Measurements from ENCODE around the gene HOXC9. TPM values are rescaled to one million over a fixed set of nuclear protein-coding genes. Genes with fewer than 3 reads are reported as not detected.

Gene HOXC9
- total and polyA plus RNA-seq, 3 experiments from 2014 or later, result not detected

- Histone ChIP-seq H3K27me3 (ENCODE audit: insufficient read depth, low read length, poor library complexity, severe bottlenecking) (peaks cover 73% of the 10 kb centered on the region), H3K27ac (ENCODE audit: low read depth, low read length) (no peak overlapping the region), H3K4me3 (ENCODE audit: low read length) (no peak overlapping the region), H3K9me3 (ENCODE audit: low read length) (no peaks in the 10 kb centered on the region), H3K36me3 (ENCODE audit: insufficient read depth, low read length) (no peaks in the 10 kb centered on the region), H3K4me1 (ENCODE audit: insufficient read depth, low read length) (peaks cover 20% of the 10 kb centered on the region)
- no peak for DNase-seq
- Mint-ChIP-seq H3K27me3 (peaks cover 83 to 93% of the 10 kb centered on the region in 2 donors), H3K4me1 (peaks cover 12 to 36% (median 29%) of the 10 kb centered on the region in 3 donors), H3K9me3 (peaks cover 0 to 2% (median 0%) of the 10 kb centered on the region in 5 donors), H3K27ac (peak overlapping the region in 1 of 8 donors; percentile 10), H3K4me3 (no peak overlapping the region), H3K36me3 (peaks cover 0 to 4% (median 0%) of the 10 kb centered on the region in 3 donors)
- ChIA-PET POLR2A (no interaction called here), CTCF (interaction anchor here (0.8 kb wide), 1 partner anchor 13 kb away, joined by 3 read pairs; the partner anchor contains the start of gene HOXC5)
Measured at GRCh38 chr12:54045401-54045800, 45.4 kb downstream of the HOXC9 start.

GRCh38 chr12:54045868-54046521 lies 46.0 kb downstream of the HOXC9 start:
- Mint-ChIP-seq H3K36me3 (peaks cover 0 to 4% (median 0%) of the 10 kb centered on the region in 3 donors), H3K27me3 (peaks cover 80 to 95% of the 10 kb centered on the region in 2 donors), H3K9me3 (peaks cover 0 to 2% (median 0%) of the 10 kb centered on the region in 5 donors), H3K4me3 (peak overlapping the region in 1 of 7 donors; percentile 5), H3K4me1 (peaks cover 12 to 41% (median 29%) of the 10 kb centered on the region in 3 donors), H3K27ac (peak overlapping the region in 1 of 8 donors; percentile 17)
- ChIA-PET CTCF (no interaction called here), POLR2A (no interaction called here)
- Histone ChIP-seq H3K4me3 (ENCODE audit: low read length) (no peak overlapping the region), H3K36me3 (ENCODE audit: insufficient read depth, low read length) (no peaks in the 10 kb centered on the region), H3K4me1 (ENCODE audit: insufficient read depth, low read length) (peaks cover 22% of the 10 kb centered on the region), H3K27me3 (ENCODE audit: insufficient read depth, low read length, poor library complexity, severe bottlenecking) (peaks cover 76% of the 10 kb centered on the region), H3K27ac (ENCODE audit: low read depth, low read length) (no peak overlapping the region), H3K9me3 (ENCODE audit: low read length) (no peaks in the 10 kb centered on the region)
- no peak for DNase-seq

GRCh38 chr12:54046809-54047159 lies 46.8 kb downstream of the HOXC9 start:
- ChIA-PET POLR2A (no interaction called here), CTCF (no interaction called here)
- H3K36me3 Mint-ChIP-seq, result peaks cover 0 to 4% (median 0%) of the 10 kb centered on the region in 3 donors
- Histone ChIP-seq H3K27ac (ENCODE audit: low read depth, low read length) (no peak overlapping the region), H3K36me3 (ENCODE audit: insufficient read depth, low read length) (no peaks in the 10 kb centered on the region), H3K4me1 (ENCODE audit: insufficient read depth, low read length) (peaks cover 30% of the 10 kb centered on the region), H3K4me3 (ENCODE audit: low read length) (no peak overlapping the region), H3K9me3 (ENCODE audit: low read length) (no peaks in the 10 kb centered on the region), H3K27me3 (ENCODE audit: insufficient read depth, low read length, poor library complexity, severe bottlenecking) (peaks cover 83% of the 10 kb centered on the region)
- peaks cover 0 to 2% (median 0%) of the 10 kb centered on the region in 5 donors for H3K9me3 Mint-ChIP-seq
- H3K4me1 Mint-ChIP-seq, result peaks cover 15 to 48% (median 31%) of the 10 kb centered on the region in 3 donors
- DNase-seq, result no peak
- H3K4me3 Mint-ChIP-seq, result peak overlapping the region in 6 of 7 donors; percentile 25 to 76 (median 64)
- H3K27me3 Mint-ChIP-seq, result peaks cover 78 to 97% of the 10 kb centered on the region in 2 donors
- H3K27ac Mint-ChIP-seq, result no peak overlapping the region

- peaks cover 0 to 2% (median 0%) of the 10 kb centered on the region in 5 donors for H3K9me3 Mint-ChIP-seq
- H3K27ac ChIP-seq (ENCODE audit: low read depth, low read length), result no peak overlapping the region
- H3K4me3 Mint-ChIP-seq, result peak overlapping the region; percentile 25 to 76 (median 67)
- no peaks in the 10 kb centered on the region for H3K9me3 ChIP-seq (ENCODE audit: low read length)
- peak overlapping the region in 1 of 8 donors; percentile 22 for H3K27ac Mint-ChIP-seq
- no peak for DNase-seq
- no peaks in the 10 kb centered on the region for H3K36me3 ChIP-seq (ENCODE audit: insufficient read depth, low read length)
- H3K4me1 Mint-ChIP-seq, result peaks cover 17 to 52% (median 34%) of the 10 kb centered on the region in 3 donors
- H3K4me1 ChIP-seq (ENCODE audit: insufficient read depth, low read length), result peaks cover 34% of the 10 kb centered on the region
- peaks cover 0 to 6% (median 0%) of the 10 kb centered on the region in 3 donors for H3K36me3 Mint-ChIP-seq
- peaks cover 86% of the 10 kb centered on the region for H3K27me3 ChIP-seq (ENCODE audit: insufficient read depth, low read length, poor library complexity, severe bottlenecking)
- ChIA-PET POLR2A (no interaction called here), CTCF (interaction anchor here (1.2 kb wide), 1 partner anchor 154 kb away, joined by 3 read pairs; no protein-coding TSS in a partner anchor)
- H3K27me3 Mint-ChIP-seq, result peaks cover 79 to 99% of the 10 kb centered on the region in 2 donors
- H3K4me3 ChIP-seq (ENCODE audit: low read length), result no peak overlapping the region
Measured at GRCh38 chr12:54047160-54047963, 47.4 kb downstream of the HOXC9 start.

- ChIA-PET CTCF (interaction anchor here (1.2 kb wide), 1 partner anchor 153 kb away, joined by 3 read pairs; no protein-coding TSS in a partner anchor), POLR2A (no interaction called here)
- Histone ChIP-seq H3K27ac (ENCODE audit: low read depth, low read length) (no peak overlapping the region), H3K4me3 (ENCODE audit: low read length) (no peak overlapping the region), H3K36me3 (ENCODE audit: insufficient read depth, low read length) (no peaks in the 10 kb centered on the region), H3K27me3 (ENCODE audit: insufficient read depth, low read length, poor library complexity, severe bottlenecking) (peaks cover 86% of the 10 kb centered on the region), H3K4me1 (ENCODE audit: insufficient read depth, low read length) (peaks cover 40% of the 10 kb centered on the region), H3K9me3 (ENCODE audit: low read length) (no peaks in the 10 kb centered on the region)
- Mint-ChIP-seq H3K36me3 (peaks cover 0 to 6% (median 0%) of the 10 kb centered on the region in 3 donors), H3K9me3 (peaks cover 0 to 2% (median 0%) of the 10 kb centered on the region in 5 donors), H3K27ac (no peak overlapping the region), H3K4me3 (peak overlapping the region in 2 of 7 donors; percentile 5 to 12), H3K4me1 (peaks cover 20 to 58% (median 40%) of the 10 kb centered on the region in 3 donors), H3K27me3 (peaks cover 78 to 99% of the 10 kb centered on the region in 2 donors)
- DNase-seq, result no peak
Measured at GRCh38 chr12:54047964-54048303, 48.0 kb downstream of the HOXC9 start.

GRCh38 chr12:54048406-54049093 lies 48.6 kb downstream of the HOXC9 start:
- Histone ChIP-seq H3K4me3 (ENCODE audit: low read length) (no peak overlapping the region), H3K36me3 (ENCODE audit: insufficient read depth, low read length) (no peaks in the 10 kb centered on the region), H3K27me3 (ENCODE audit: insufficient read depth, low read length, poor library complexity, severe bottlenecking) (peaks cover 90% of the 10 kb centered on the region), H3K4me1 (ENCODE audit: insufficient read depth, low read length) (peaks cover 46% of the 10 kb centered on the region), H3K9me3 (ENCODE audit: low read length) (no peaks in the 10 kb centered on the region), H3K27ac (ENCODE audit: low read depth, low read length) (no peak overlapping the region)
- peak overlapping the region in 1 of 7 donors; percentile 9 for H3K4me3 Mint-ChIP-seq
- H3K27me3 Mint-ChIP-seq, result peaks cover 73 to 95% of the 10 kb centered on the region in 2 donors
- DNase-seq, result no peak
- H3K4me1 Mint-ChIP-seq, result peaks cover 23 to 63% (median 43%) of the 10 kb centered on the region in 3 donors
- peaks cover 0 to 6% (median 0%) of the 10 kb centered on the region in 3 donors for H3K36me3 Mint-ChIP-seq
- no peak overlapping the region for H3K27ac Mint-ChIP-seq
- ChIA-PET CTCF (interaction anchor here (1.2 kb wide), 1 partner anchor 153 kb away, joined by 3 read pairs; no protein-coding TSS in a partner anchor), POLR2A (no interaction called here)
- peaks cover 0 to 2% (median 0%) of the 10 kb centered on the region in 5 donors for H3K9me3 Mint-ChIP-seq

- POLR2A ChIA-PET, result no interaction called here
Measured at GRCh38 chr12:54049108-54049507, 49.1 kb downstream of the HOXC9 start.

More at GRCh38 chr12:54049108-54049507, 49.1 kb downstream of the HOXC9 start:
- no peaks in the 10 kb centered on the region for H3K9me3 ChIP-seq (ENCODE audit: low read length)
- H3K4me3 ChIP-seq (ENCODE audit: low read length), result no peak overlapping the region
- Mint-ChIP-seq H3K4me3 (no peak overlapping the region), H3K36me3 (peaks cover 0 to 6% (median 0%) of the 10 kb centered on the region in 3 donors), H3K9me3 (no peaks in the 10 kb centered on the region), H3K27ac (no peak overlapping the region), H3K4me1 (peaks cover 27 to 62% (median 38%) of the 10 kb centered on the region in 3 donors), H3K27me3 (peaks cover 67 to 94% of the 10 kb centered on the region in 2 donors)
- no peak overlapping the region for H3K27ac ChIP-seq (ENCODE audit: low read depth, low read length)
- peaks cover 95% of the 10 kb centered on the region for H3K27me3 ChIP-seq (ENCODE audit: insufficient read depth, low read length, poor library complexity, severe bottlenecking)
- CTCF ChIA-PET, result no interaction called here
- H3K36me3 ChIP-seq (ENCODE audit: insufficient read depth, low read length), result no peaks in the 10 kb centered on the region
- no peak for DNase-seq
- peaks cover 49% of the 10 kb centered on the region for H3K4me1 ChIP-seq (ENCODE audit: insufficient read depth, low read length)

Measured in CD8-positive, alpha-beta memory T cell (primary cell).